ENCODE results near the gene ZNF221. TPM values are rescaled to one million over a fixed set of nuclear protein-coding genes. Genes with fewer than 3 reads are reported as not detected.

Gene ZNF221
- total and polyA plus RNA-seq, 9 of the 15 experiments (the other 6 are each of a cell fraction or from before 2014, with no cell fraction given): 0.32 to 1.4 (median 0.45) TPM

DNA sequence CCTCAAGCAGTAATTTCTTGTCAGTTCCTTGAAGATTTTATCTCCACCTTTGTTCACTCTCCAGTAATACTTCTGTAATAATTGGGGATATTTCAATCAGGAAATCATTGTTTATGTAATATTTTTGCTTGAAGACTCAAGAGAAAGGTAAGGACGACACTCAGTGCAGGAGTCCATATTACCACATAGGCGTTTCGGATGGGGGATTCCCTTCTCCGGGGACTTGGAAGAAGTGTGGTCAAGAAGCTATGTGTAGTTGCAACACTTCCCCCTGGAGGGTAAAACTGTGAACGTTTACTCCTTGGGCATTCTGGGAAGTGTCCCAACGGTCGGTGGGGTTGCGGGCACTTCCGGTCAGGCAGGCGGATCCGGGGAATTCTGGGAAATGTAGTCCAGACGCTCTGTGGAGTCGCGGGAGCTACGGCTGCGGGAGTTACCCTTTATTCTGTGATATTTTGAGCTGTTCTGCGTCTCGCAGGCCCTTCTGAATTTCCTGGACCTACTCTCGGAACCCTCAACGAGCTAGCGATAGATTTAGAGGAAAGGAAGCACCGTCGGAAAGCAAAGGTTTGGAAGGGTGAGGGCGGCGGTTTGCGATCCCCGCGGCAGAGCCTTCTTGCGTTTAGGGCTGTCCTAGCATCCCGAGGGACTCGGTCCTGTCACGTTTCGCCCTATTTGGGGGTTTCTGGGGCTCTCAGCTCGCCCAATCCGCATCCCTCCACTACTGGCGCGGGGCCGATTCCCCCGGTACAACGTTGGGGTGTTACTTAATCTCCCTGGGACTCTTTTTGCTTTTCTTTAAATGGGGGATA is at the start of gene ZNF221 (continued):
- TF ChIP-seq REST (IDR thresholded peaks at IDR 0.05; ENCODE audit: borderline replicate concordance) (no peak; the same call in 1 of the 2 replicates), REST (CRISPR knock-in tag; IDR thresholded peaks at IDR 0.05; ENCODE audit: low read depth) (no peak), KLF16 (IDR thresholded peaks at IDR 0.05) (no peak), PPARD (CRISPR knock-in tag; IDR thresholded peaks at IDR 0.05) (no peak), ARID2 (IDR thresholded peaks at IDR 0.05) (no peak), THAP12 (CRISPR knock-in tag; IDR thresholded peaks at IDR 0.05) (no peak), GATAD2A (IDR thresholded peaks at IDR 0.05) (no peak), ZNF143 (CRISPR knock-in tag; IDR thresholded peaks at IDR 0.05) (peak; percentile 91), HDAC2 (IDR thresholded peaks at IDR 0.05) (no peak), ZNF133 (CRISPR knock-in tag; IDR thresholded peaks at IDR 0.05) (no peak)
- TF ChIP-seq, protein P1, sequence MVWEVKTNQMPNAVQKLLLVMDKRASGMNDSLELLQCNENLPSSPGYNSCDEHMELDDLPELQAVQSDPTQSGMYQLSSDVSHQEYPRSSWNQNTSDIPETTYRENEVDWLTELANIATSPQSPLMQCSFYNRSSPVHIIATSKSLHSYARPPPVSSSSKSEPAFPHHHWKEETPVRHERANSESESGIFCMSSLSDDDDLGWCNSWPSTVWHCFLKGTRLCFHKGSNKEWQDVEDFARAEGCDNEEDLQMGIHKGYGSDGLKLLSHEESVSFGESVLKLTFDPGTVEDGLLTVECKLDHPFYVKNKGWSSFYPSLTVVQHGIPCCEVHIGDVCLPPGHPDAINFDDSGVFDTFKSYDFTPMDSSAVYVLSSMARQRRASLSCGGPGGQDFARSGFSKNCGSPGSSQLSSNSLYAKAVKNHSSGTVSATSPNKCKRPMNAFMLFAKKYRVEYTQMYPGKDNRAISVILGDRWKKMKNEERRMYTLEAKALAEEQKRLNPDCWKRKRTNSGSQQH (CRISPR knock-in tag; IDR thresholded peaks at IDR 0.05): no peak
- TF ChIP-seq, protein P2, sequence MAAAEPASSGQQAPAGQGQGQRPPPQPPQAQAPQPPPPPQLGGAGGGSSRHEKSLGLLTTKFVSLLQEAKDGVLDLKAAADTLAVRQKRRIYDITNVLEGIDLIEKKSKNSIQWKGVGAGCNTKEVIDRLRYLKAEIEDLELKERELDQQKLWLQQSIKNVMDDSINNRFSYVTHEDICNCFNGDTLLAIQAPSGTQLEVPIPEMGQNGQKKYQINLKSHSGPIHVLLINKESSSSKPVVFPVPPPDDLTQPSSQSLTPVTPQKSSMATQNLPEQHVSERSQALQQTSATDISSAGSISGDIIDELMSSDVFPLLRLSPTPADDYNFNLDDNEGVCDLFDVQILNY (CRISPR knock-in tag; IDR thresholded peaks at IDR 0.05): no peak
- TF ChIP-seq, protein P3, sequence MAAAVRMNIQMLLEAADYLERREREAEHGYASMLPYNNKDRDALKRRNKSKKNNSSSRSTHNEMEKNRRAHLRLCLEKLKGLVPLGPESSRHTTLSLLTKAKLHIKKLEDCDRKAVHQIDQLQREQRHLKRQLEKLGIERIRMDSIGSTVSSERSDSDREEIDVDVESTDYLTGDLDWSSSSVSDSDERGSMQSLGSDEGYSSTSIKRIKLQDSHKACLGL (CRISPR knock-in tag; IDR thresholded peaks at IDR 0.05; ENCODE audit: borderline replicate concordance, poor library complexity, severe bottlenecking): no peak
